K562 (cell line): Measurements from ENCODE around the gene DIRAS2. TPM values are rescaled to one million over a fixed set of nuclear protein-coding genes. Genes with fewer than 3 reads are reported as not detected.

ENCODE experiments used
- ATAC-seq: fragments of 200-7000 bp; cut with Tn5 transposase; 3 replicates; pipeline ENCODE4 v1.9.1; 2020; ENCODE audit warnings: moderate library complexity
- BruUV-seq: library from RNA; stranded (reverse); fragments of 400-500 nt; replicated peaks from 2 replicates; lab custom pipeline; 2021; lab: Mats Ljungman, UMichigan
- CTCF ChIA-PET: fragments of 300-600 bp; formaldehyde crosslinking; extraction: SDS; loops from one replicate; lab custom pipeline; 2021; ENCODE audit warnings: low intra/inter-chr PET ratio; lab: Yijun Ruan, JAX
- POLR2A ChIA-PET: fragments of 300-600, 350-650 bp; sonication (Branson Sonifier 250); formaldehyde crosslinking; extraction: SDS; loops from one replicate; lab custom pipeline; 2021; ENCODE audit warnings: antibody characterized with exemption, inconsistent platforms; lab: Yijun Ruan, JAX
- DNase-seq, 4 experiments: peaks; one replicate each; pipeline versions ENCODE4 v3.0.0 to v3.0.0-alpha.2; 2011 to 2018; ENCODE audit warnings: low spot score in 3 of 4, mixed read lengths in 3 of 4; ENCODE audit errors: extremely low read depth in 1 of 4
- FAIRE-seq: peaks from 2 replicates; lab custom pipeline; 2011; peaks lifted over from hg19 to GRCh38; lab: Jason Lieb, UNC
- H2AFZ ChIP-seq: 2 replicates; pipeline ENCODE4 v1.6.0; 2011; ENCODE audit warnings: low read depth, low read length, control low read depth, inconsistent platforms
- H3K27ac ChIP-seq: fragments of 200-600 bp; 3 replicates; pipeline ENCODE4 v1.8.0; 2011; ENCODE audit warnings: low read depth, mild to moderate bottlenecking, control low read depth, inconsistent platforms, low read length, moderate library complexity, mixed read lengths; ENCODE audit errors: extremely low read depth
- H3K27me3 ChIP-seq, 2 experiments: fragments of 300-600 bp in 1 of 2; 2 replicates in 1 of 2; 3 replicates in 1 of 2; pipeline versions ENCODE4 v1.6.0 to v1.8.0; 2011; ENCODE audit warnings: inconsistent platforms in 2 of 2, low read length in 2 of 2, mild to moderate bottlenecking in 1 of 2, mixed read lengths in 1 of 2, moderate library complexity in 1 of 2; ENCODE audit not compliant: control insufficient read depth in 2 of 2, insufficient read depth in 2 of 2
- H3K36me3 ChIP-seq: fragments of 300-600 bp; 3 replicates; pipeline ENCODE4 v1.8.0; 2011; ENCODE audit warnings: mild to moderate bottlenecking, low read length, inconsistent platforms; ENCODE audit not compliant: control insufficient read depth, insufficient read depth
- H3K4me1 ChIP-seq, 2 experiments: fragments of 200-600 bp in 1 of 2; replicated peaks in 1 of 2; 2 replicates in 1 of 2; 3 replicates in 1 of 2; pipeline versions ENCODE4 v1.5.1 to v1.8.0; 2011; ENCODE audit warnings: inconsistent platforms in 2 of 2, low read length in 2 of 2, mild to moderate bottlenecking in 1 of 2, mixed read lengths in 1 of 2, moderate library complexity in 1 of 2; ENCODE audit not compliant: control insufficient read depth in 2 of 2, insufficient read depth in 2 of 2
- H3K4me2 ChIP-seq: 2 replicates; pipeline ENCODE4 v1.6.1; 2011; ENCODE audit warnings: low read length, control low read depth, inconsistent platforms, mixed read lengths; ENCODE audit not compliant: insufficient read depth
- H3K4me3 ChIP-seq: fragments of 200-600 bp; sonication (generic), shearing (Covaris generic); 2 replicates; pipeline ENCODE4 v1.5.1; 2016; ENCODE audit warnings: control low read depth, inconsistent platforms
- H3K79me2 ChIP-seq: fragments of 200-600 bp; 3 replicates; pipeline ENCODE4 v1.8.0; 2011; ENCODE audit warnings: low read length, inconsistent platforms; ENCODE audit not compliant: control insufficient read depth, insufficient read depth
- H3K9ac ChIP-seq, 2 experiments: 2 replicates each; pipeline versions ENCODE4 v1.6.0 to v1.6.1; 2011; ENCODE audit warnings: low read depth in 2 of 2, low read length in 2 of 2, control low read depth in 1 of 2, inconsistent platforms in 1 of 2, mild to moderate bottlenecking in 1 of 2, mixed read lengths in 1 of 2; ENCODE audit not compliant: insufficient read depth in 1 of 2
- H3K9me1 ChIP-seq: one replicate; pipeline ENCODE4 v1.6.0; 2011; ENCODE audit warnings: inconsistent platforms, mild to moderate bottlenecking, low read length, moderate library complexity; ENCODE audit not compliant: control insufficient read depth, insufficient read depth
- H3K9me3 ChIP-seq: replicated peaks from 2 replicates; pipeline ENCODE4 v1.5.1; 2011; ENCODE audit warnings: low read depth, low read length, inconsistent platforms; ENCODE audit not compliant: control insufficient read depth, insufficient read depth
- H4K20me1 ChIP-seq: replicated peaks from 2 replicates; pipeline ENCODE4 v1.6.1; 2011; ENCODE audit warnings: low read length, inconsistent platforms, mixed read lengths; ENCODE audit not compliant: control insufficient read depth, insufficient read depth
- BACH1 ChIP-seq: fragments of 200-800 bp; sonication (Bioruptor generic); IDR thresholded peaks from 2 replicates; pipeline ENCODE4 v1.6.1; 2016; ENCODE audit warnings: missing genetic modification characterization, missing compliant biosample characterization
- C11orf30 ChIP-seq: fragments of 450-650 bp; IDR thresholded peaks from 2 replicates; pipeline ENCODE4 v1.6.1; 2016; ENCODE audit warnings: low read depth, mild to moderate bottlenecking
- CHCHD3 ChIP-seq: fragments of 250-450 bp; sonication (Bioruptor Pico); IDR thresholded peaks from 2 replicates; pipeline ENCODE4 v2.1.2; 2022; ENCODE audit warnings: mild to moderate bottlenecking
- DACH1 ChIP-seq: fragments of 450-650 bp; IDR thresholded peaks from 2 replicates; pipeline ENCODE4 v1.6.1; 2018; ENCODE audit not compliant: partially characterized antibody
- E4F1 ChIP-seq: fragments of 250-450 bp; sonication (Bioruptor Pico); IDR thresholded peaks from 2 replicates; pipeline ENCODE4 v1.5.0; 2021; ENCODE audit warnings: mild to moderate bottlenecking, borderline replicate concordance
- FOS ChIP-seq: IDR thresholded peaks from 3 replicates; pipeline ENCODE4 v1.6.1; 2011; ENCODE audit not compliant: insufficient read length; ENCODE audit errors: extremely low read depth
- HNRNPK ChIP-seq: fragments of 200-400 bp; formaldehyde crosslinking; IDR thresholded peaks from one replicate; pipeline ENCODE4 v1.6.1; 2018; ENCODE audit warnings: mild to moderate bottlenecking, low read depth, low read length; ENCODE audit not compliant: poor library complexity, severe bottlenecking
- MYC ChIP-seq, 2 experiments: fragments of 250-450 bp in 1 of 2; sonication (Bioruptor Pico) in 1 of 2; IDR thresholded peaks; 2 replicates each; pipeline versions ENCODE4 v1.5.1 to v1.6.1; 2012 to 2021; ENCODE audit warnings: low read depth in 2 of 2, borderline replicate concordance in 1 of 2, improper control_type of control experiment in 1 of 2, low read length in 1 of 2, mild to moderate bottlenecking in 1 of 2, moderate library complexity in 1 of 2
- SETDB1 ChIP-seq: IDR thresholded peaks from one replicate; pipeline ENCODE4 v1.6.1; 2012; ENCODE audit warnings: low read length, control low read depth, inconsistent platforms
- SMAD2 ChIP-seq: fragments of 150-350 bp; IDR thresholded peaks from 2 replicates; pipeline ENCODE4 v1.6.1; 2014; ENCODE audit warnings: low read depth, mild to moderate bottlenecking, low read length
- VEZF1 ChIP-seq: fragments of 200-800 bp; sonication (Bioruptor generic); IDR thresholded peaks from 2 replicates; pipeline ENCODE4 v1.6.1; 2017; ENCODE audit warnings: missing genetic modification characterization, missing compliant biosample characterization
- YY1 ChIP-seq, 3 experiments: IDR thresholded peaks; 2 replicates each; pipeline ENCODE4 v1.6.1; 2011; ENCODE audit warnings: low read length in 2 of 3, mild to moderate bottlenecking in 2 of 3, moderate library complexity in 2 of 3, borderline replicate concordance in 1 of 3, control low read depth in 1 of 3, low read depth in 1 of 3; ENCODE audit not compliant: insufficient read depth in 3 of 3, insufficient replicate concordance in 2 of 3, control insufficient read depth in 1 of 3, insufficient read length in 1 of 3; ENCODE audit errors: extremely low read depth in 1 of 3
- ZBTB2 ChIP-seq: fragments of 450-650 bp; IDR thresholded peaks from 2 replicates; pipeline ENCODE4 v1.6.1; 2016; ENCODE audit warnings: antibody characterized with exemption
- ZNF655 ChIP-seq: fragments of 250-450 bp; sonication (Bioruptor Pico); IDR thresholded peaks from 2 replicates; pipeline ENCODE4 v1.5.0; 2021
- ZNF695 ChIP-seq: fragments of 450-650 bp; formaldehyde crosslinking; IDR thresholded peaks from 2 replicates; pipeline ENCODE4 v1.4.0; 2020; ENCODE audit warnings: mild to moderate bottlenecking, moderate library complexity
- ZNF75A ChIP-seq: fragments of 450-650 bp; formaldehyde crosslinking; IDR thresholded peaks from 2 replicates; pipeline ENCODE4 v1.4.0; 2020; ENCODE audit warnings: mild to moderate bottlenecking
- WGBS: fragments of 100-300 bp; shearing (Covaris generic); methylation state at CpG from one replicate; pipeline ENCODE4 v1.1.6; 2016; ENCODE audit warnings: low coverage, mixed read lengths; ENCODE audit not compliant: insufficient coverage; ENCODE audit errors: missing lambda C conversion rate; 5-methylcytosine and 5-hydroxymethylcytosine counted together
- in situ Hi-C: fragments of 300-500 bp; cut with MboI; formaldehyde crosslinking; loops from 4 replicates; pipeline ENCODE4 v1.15.0; 2018; ENCODE audit warnings: inconsistent platforms, mixed read lengths
- intact Hi-C: fragments of 100-400 bp; cut with micrococcal nuclease; formaldehyde crosslinking; loops from 2 replicates; pipeline ENCODE4 v1.14.2; 2022
- polyA plus RNA-seq, 8 experiments: library from polyadenylated mRNA; depleted of rRNA in 4 of 8; stranded (reverse) in 5 of 8; unstranded in 3 of 8; fragments of >200 nt; fragmentation: Nextera tagmentation in 2 of 8; fragmentation: Illumina TruSeq in 1 of 8; extraction: Ambion mirVana in 2 of 8; extraction: Trizol in 1 of 8; gene quantifications; 2 replicates each; pipeline versions ENCODE4 v1.2.1 to v1.2.3, GENCODE V29; 2011 to 2014; ENCODE audit warnings: inconsistent platforms in 1 of 8, missing spikeins in 1 of 8
- total RNA-seq, 7 experiments: library from RNA; depleted of rRNA in 6 of 7; stranded (reverse); fragments of >200 nt in 6 of 7; fragmentation: Illumina TruSeq in 2 of 7; extraction: Trizol in 2 of 7; gene quantifications; 2 replicates each; pipeline versions ENCODE4 v1.2.1 to v1.2.3, GENCODE V29; 2011 to 2021; ENCODE audit warnings: low replicate concordance in 1 of 7

Gene DIRAS2
- total and polyA plus RNA-seq, 9 of the 15 experiments (the other 6 are each of a cell fraction or from before 2014, with no cell fraction given): not detected

GRCh38 chr9:90684106-90684505 lies 41.5 kb upstream of the DIRAS2 start:
- Histone ChIP-seq H3K9me1 (no peaks in the 10 kb centered on the region), H3K9me3 (no peaks in the 10 kb centered on the region), H3K27me3 (no peaks in the 10 kb centered on the region), H3K9ac (no peak overlapping the region), H3K4me1 (no peaks in the 10 kb centered on the region), H4K20me1 (no peaks in the 10 kb centered on the region), H3K4me2 (no peak overlapping the region), H2AFZ (no peak overlapping the region), H3K36me3 (no peaks in the 10 kb centered on the region), H3K27ac (no peak overlapping the region), H3K79me2 (no peaks in the 10 kb centered on the region), H3K4me3 (no peak overlapping the region)
- no peak for ATAC-seq
- POLR2A ChIA-PET: no interaction called here
- in situ Hi-C loops (no loop called here), intact Hi-C loops (no loop called here)
- no peak for DNase-seq
- CTCF ChIA-PET: no interaction called here
- no peak for FAIRE-seq
- 0% methylated on average over 1 of the region's 1 CpG for WGBS
- BruUV-seq: no TSS peak
- TF ChIP-seq DACH1 (no peak), MYC (IDR thresholded peaks at IDR 0.05; ENCODE audit: low read depth, low read length) (no peak), MYC (CRISPR knock-in tag; IDR thresholded peaks at IDR 0.05; ENCODE audit: borderline replicate concordance, low read depth) (no peak), ZNF695 (CRISPR knock-in tag) (no peak), ZNF655 (no peak), SETDB1 (no peak), VEZF1 (no peak), BACH1 (tag) (no peak), CHCHD3 (CRISPR knock-in tag) (no peak), ZNF75A (CRISPR knock-in tag) (no peak), SMAD2 (no peak), FOS (no peak), HNRNPK (no peak), ZBTB2 (no peak), C11orf30 (no peak), E4F1 (CRISPR knock-in tag) (no peak), YY1 (IDR thresholded peaks at IDR 0.05; ENCODE audit: borderline replicate concordance in 1 of 3, control insufficient read depth in 1 of 3, extremely low read depth in 1 of 3, insufficient read depth in 3 of 3, insufficient read length in 1 of 3, insufficient replicate concordance in 2 of 3, low read depth in 1 of 3, low read length in 2 of 3) (no peak)
